Activated CD8-positive, alpha-beta memory T cell treated with anti-CD3 and anti-CD28 coated beads, Interleukin-2, amount 50 U/mL, for 24 hours (primary cell): ENCODE measurements around the gene TPCN1.

Experiments used
- DNase-seq: peaks from one replicate; pipeline ENCODE4 v3.0.0-alpha.2; 2020; ENCODE audit errors: extremely low read depth

The TPCN1 gene

GRCh38 chr12:113242026-113242418 is 20.8 kb downstream of the TPCN1 start:
- no peak for DNase-seq

- DNase-seq, result no peak
Measured at GRCh38 chr12:113242560-113242959, 21.3 kb downstream of the TPCN1 start.

GRCh38 chr12:113244047-113244460 is 22.8 kb downstream of the TPCN1 start:
- no peak for DNase-seq

GRCh38 chr12:113244478-113244958 is 23.3 kb downstream of the TPCN1 start:
- no peak for DNase-seq

GRCh38 chr12:113245695-113246477 is 24.6 kb downstream of the TPCN1 start:
- DNase-seq, result no peak

GRCh38 chr12:113246478-113247122 is 25.3 kb downstream of the TPCN1 start:
- no peak for DNase-seq

GRCh38 chr12:113247123-113248050 is 26.1 kb downstream of the TPCN1 start:
- DNase-seq, result no peak

- no peak for DNase-seq
Measured at GRCh38 chr12:113248051-113248825, 27.0 kb downstream of the TPCN1 start.

GRCh38 chr12:113248842-113249435 is 27.7 kb downstream of the TPCN1 start:
- no peak for DNase-seq

- DNase-seq, result no peak
Measured at GRCh38 chr12:113249546-113249945, 28.3 kb downstream of the TPCN1 start.

GRCh38 chr12:113250045-113250444 is 28.8 kb downstream of the TPCN1 start:
- no peak for DNase-seq

- no peak for DNase-seq
Measured at GRCh38 chr12:113251404-113252070, 30.3 kb downstream of the TPCN1 start.

GRCh38 chr12:113252494-113252893 is 31.2 kb downstream of the TPCN1 start:
- no peak for DNase-seq

- no peak for DNase-seq
Measured at GRCh38 chr12:113253532-113254285, 32.4 kb downstream of the TPCN1 start.

- no peak for DNase-seq
Measured at GRCh38 chr12:113254298-113254697, 33.0 kb downstream of the TPCN1 start.

- no peak for DNase-seq
Measured at GRCh38 chr12:113257564-113257963, 36.3 kb downstream of the TPCN1 start.

- no peak for DNase-seq
Measured at GRCh38 chr12:113260127-113260526, 38.9 kb downstream of the TPCN1 start.

GRCh38 chr12:113260636-113261300 is 39.5 kb downstream of the TPCN1 start:
- DNase-seq, result no peak

- no peak for DNase-seq
Measured at GRCh38 chr12:113261847-113262470, 40.7 kb downstream of the TPCN1 start.
